Endodermal cell (in vitro differentiated cells): ENCODE results near the gene PARP1. TPM values are rescaled to one million over a fixed set of nuclear protein-coding genes. Genes with fewer than 3 reads are reported as not detected.

Experiments used
- DNase-seq: peaks from one replicate; pipeline ENCODE4 v3.0.0-alpha.2; 2017
- H3K27ac ChIP-seq: 2 replicates; pipeline ENCODE4 v1.5.1; 2013; ENCODE audit warnings: mild to moderate bottlenecking, low read depth, low read length, moderate library complexity
- H3K27me3 ChIP-seq: 2 replicates; pipeline ENCODE4 v1.6.1; 2013; ENCODE audit warnings: mild to moderate bottlenecking, low read length, moderate library complexity; ENCODE audit not compliant: insufficient read depth, control insufficient read depth, poor library complexity, severe bottlenecking
- H3K36me3 ChIP-seq: 2 replicates; pipeline ENCODE4 v1.7.0; 2013; ENCODE audit warnings: mild to moderate bottlenecking, low read length, moderate library complexity; ENCODE audit not compliant: control insufficient read depth, insufficient read depth
- H3K4me1 ChIP-seq: one replicate; pipeline ENCODE4 v1.7.0; 2013; ENCODE audit warnings: low read length; ENCODE audit not compliant: control insufficient read depth, insufficient read depth
- H3K4me3 ChIP-seq: 2 replicates; pipeline ENCODE4 v1.5.1; 2013; ENCODE audit warnings: mild to moderate bottlenecking, low read length, moderate library complexity
- H3K9ac ChIP-seq: 2 replicates; pipeline ENCODE4 v1.6.1; 2013; ENCODE audit warnings: mild to moderate bottlenecking, low read length, moderate library complexity; ENCODE audit not compliant: poor library complexity, severe bottlenecking; ENCODE audit errors: extremely low read depth
- H3K9me3 ChIP-seq: 2 replicates; pipeline ENCODE4 v1.6.1; 2013; ENCODE audit warnings: mild to moderate bottlenecking, low read length, moderate library complexity; ENCODE audit not compliant: control insufficient read depth
- H3K27ac Mint-ChIP-seq: 2 replicates; pipeline ENCODE4 v1.8.0; 2020; ENCODE audit warnings: mixed read lengths
- H3K27me3 Mint-ChIP-seq: 2 replicates; pipeline ENCODE4 v1.8.0; 2021; ENCODE audit warnings: mild to moderate bottlenecking, mixed read lengths; ENCODE audit not compliant: insufficient read depth
- H3K36me3 Mint-ChIP-seq: 2 replicates; pipeline ENCODE4 v1.8.0; 2020; ENCODE audit warnings: low read depth, mixed read lengths
- H3K4me1 Mint-ChIP-seq: 2 replicates; pipeline ENCODE4 v1.8.0; 2020; ENCODE audit warnings: mixed read lengths
- H3K4me3 Mint-ChIP-seq: 2 replicates; pipeline ENCODE4 v1.8.0; 2020; ENCODE audit warnings: mild to moderate bottlenecking, moderate library complexity, mixed read lengths
- H3K9me3 Mint-ChIP-seq: 2 replicates; pipeline ENCODE4 v1.8.0; 2020; ENCODE audit warnings: mild to moderate bottlenecking, mixed read lengths
- CTCF ChIP-seq: fragments of 200-600 bp; sonication (generic); conservative IDR thresholded peaks from 2 replicates; pipeline ENCODE4 v1.5.0; 2021; ENCODE audit warnings: antibody characterized with exemption, mild to moderate bottlenecking
- WGBS, 2 experiments: methylation state at CpG; one replicate each; pipeline versions ENCODE4 v1.1.5 to v1.1.7; 2013; ENCODE audit warnings: missing lambda C conversion rate in 2 of 2, mixed read lengths in 1 of 2; ENCODE audit not compliant: insufficient coverage in 1 of 2, insufficient read length in 1 of 2; 5-methylcytosine and 5-hydroxymethylcytosine counted together
- total RNA-seq, 2 donors: library from RNA; stranded (reverse); fragmentation: NEBNext Ultra II Directional in 1 of 2; extraction: Animal tissue kit (Norgen Biotek cat#: 25700) in 1 of 2; gene quantifications; 2 replicates in 1 of 2; 3 replicates in 1 of 2; pipeline ENCODE4 v1.2.1, GENCODE V29; 2021

Gene PARP1
- total RNA-seq, 2 donors from 2014 or later: 170 to 173 TPM

DNA sequence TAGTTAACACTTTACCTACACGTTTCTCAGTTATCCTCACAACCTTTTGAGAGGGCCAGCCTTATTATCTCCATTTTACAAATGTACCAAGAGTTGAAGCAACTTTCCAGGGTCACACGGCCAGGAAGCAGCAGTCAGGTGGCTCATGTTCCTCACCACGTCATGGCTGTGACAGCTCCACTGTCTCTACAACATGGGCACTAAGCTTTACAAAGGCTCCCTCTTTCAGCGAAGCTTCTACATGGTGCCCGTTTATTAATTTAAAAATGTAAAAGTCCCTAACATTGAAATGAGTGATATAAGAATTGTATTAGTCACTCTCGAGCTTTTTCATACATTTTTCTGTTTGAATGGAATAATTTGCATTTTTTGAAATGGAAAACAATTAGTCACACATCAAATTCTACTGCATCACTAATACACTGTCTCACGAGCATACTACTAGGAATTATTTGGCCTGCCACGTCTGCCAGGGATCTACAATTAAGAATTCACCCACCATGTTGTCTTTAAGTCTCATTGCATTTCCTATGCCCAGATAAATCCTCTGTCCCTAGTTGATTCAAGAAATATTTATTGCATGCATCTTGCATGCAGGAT is 70.5 kb downstream of the PARP1 start:
- Histone ChIP-seq H3K4me1 (no peaks in the 10 kb centered on the region), H3K27ac (no peak overlapping the region), H3K4me3 (no peak overlapping the region), H3K9me3 (no peaks in the 10 kb centered on the region), H3K36me3 (no peaks in the 10 kb centered on the region), H3K27me3 (no peaks in the 10 kb centered on the region), H3K9ac (no peak overlapping the region)
- TF ChIP-seq CTCF: no peak
- no peaks in the 10 kb centered on the region for H3K27me3 Mint-ChIP-seq
- no peak overlapping the region for H3K4me3 Mint-ChIP-seq
- H3K27ac Mint-ChIP-seq: no peak overlapping the region
- WGBS, 2 experiments: 82 to 86% methylated on average over 7 to 8 of the region's 8 CpGs
- H3K4me1 Mint-ChIP-seq: peaks cover 5% of the 10 kb centered on the region
- DNase-seq: no peak
- no peaks in the 10 kb centered on the region for H3K36me3 Mint-ChIP-seq
- H3K9me3 Mint-ChIP-seq: peaks cover 24% of the 10 kb centered on the region

GRCh38 chr1:226335661-226336060 is 72.2 kb downstream of the PARP1 start:
- Histone ChIP-seq H3K36me3 (no peaks in the 10 kb centered on the region), H3K9me3 (no peaks in the 10 kb centered on the region), H3K27me3 (no peaks in the 10 kb centered on the region), H3K9ac (no peak overlapping the region), H3K27ac (no peak overlapping the region), H3K4me3 (no peak overlapping the region), H3K4me1 (no peaks in the 10 kb centered on the region)
- 87 to 100% methylated on average over 1 of the region's 1 CpG for WGBS, 2 experiments
- DNase-seq: no peak
- Mint-ChIP-seq H3K9me3 (peaks cover 8% of the 10 kb centered on the region), H3K36me3 (no peaks in the 10 kb centered on the region), H3K4me3 (no peak overlapping the region), H3K4me1 (peaks cover 5% of the 10 kb centered on the region), H3K27ac (no peak overlapping the region), H3K27me3 (no peaks in the 10 kb centered on the region)
- no peak for TF ChIP-seq CTCF

GRCh38 chr1:226332947-226333346 is 74.9 kb downstream of the PARP1 start:
- H3K4me1 ChIP-seq: no peaks in the 10 kb centered on the region
- no peak overlapping the region for H3K9ac ChIP-seq
- H3K27me3 ChIP-seq: no peaks in the 10 kb centered on the region
- no peak for DNase-seq
- Mint-ChIP-seq H3K4me1 (peaks cover 5% of the 10 kb centered on the region), H3K27ac (no peak overlapping the region), H3K36me3 (no peaks in the 10 kb centered on the region), H3K9me3 (no peaks in the 10 kb centered on the region), H3K4me3 (no peak overlapping the region), H3K27me3 (no peaks in the 10 kb centered on the region)
- no peak overlapping the region for H3K27ac ChIP-seq
- H3K9me3 ChIP-seq: no peaks in the 10 kb centered on the region
- WGBS, 2 experiments: 88% methylated on average over 2 of the region's 2 CpGs; no CpG with 5 or more reads in 1 of the 2 experiments
- no peak for TF ChIP-seq CTCF
- no peak overlapping the region for H3K4me3 ChIP-seq
- no peaks in the 10 kb centered on the region for H3K36me3 ChIP-seq
